Measurements from ENCODE around the gene SDR39U1.
"Not testable (repeated sequence)": the region's sequence is repeated elsewhere in the genome, so short reads cannot be mapped to it uniquely, and the experiment has no call there.

Gene SDR39U1, protein sequence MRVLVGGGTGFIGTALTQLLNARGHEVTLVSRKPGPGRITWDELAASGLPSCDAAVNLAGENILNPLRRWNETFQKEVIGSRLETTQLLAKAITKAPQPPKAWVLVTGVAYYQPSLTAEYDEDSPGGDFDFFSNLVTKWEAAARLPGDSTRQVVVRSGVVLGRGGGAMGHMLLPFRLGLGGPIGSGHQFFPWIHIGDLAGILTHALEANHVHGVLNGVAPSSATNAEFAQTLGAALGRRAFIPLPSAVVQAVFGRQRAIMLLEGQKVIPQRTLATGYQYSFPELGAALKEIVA

GRCh38 chr14:24442240-24443052 lies at the start of gene SDR39U1:
SDR39U1 (minus strand) TSS chr14:24442776; CDS start chr14:24442769, 7 bp downstream.
- DNase-seq (ENCODE audit: low spot score) = peak; percentile 96

DNA sequence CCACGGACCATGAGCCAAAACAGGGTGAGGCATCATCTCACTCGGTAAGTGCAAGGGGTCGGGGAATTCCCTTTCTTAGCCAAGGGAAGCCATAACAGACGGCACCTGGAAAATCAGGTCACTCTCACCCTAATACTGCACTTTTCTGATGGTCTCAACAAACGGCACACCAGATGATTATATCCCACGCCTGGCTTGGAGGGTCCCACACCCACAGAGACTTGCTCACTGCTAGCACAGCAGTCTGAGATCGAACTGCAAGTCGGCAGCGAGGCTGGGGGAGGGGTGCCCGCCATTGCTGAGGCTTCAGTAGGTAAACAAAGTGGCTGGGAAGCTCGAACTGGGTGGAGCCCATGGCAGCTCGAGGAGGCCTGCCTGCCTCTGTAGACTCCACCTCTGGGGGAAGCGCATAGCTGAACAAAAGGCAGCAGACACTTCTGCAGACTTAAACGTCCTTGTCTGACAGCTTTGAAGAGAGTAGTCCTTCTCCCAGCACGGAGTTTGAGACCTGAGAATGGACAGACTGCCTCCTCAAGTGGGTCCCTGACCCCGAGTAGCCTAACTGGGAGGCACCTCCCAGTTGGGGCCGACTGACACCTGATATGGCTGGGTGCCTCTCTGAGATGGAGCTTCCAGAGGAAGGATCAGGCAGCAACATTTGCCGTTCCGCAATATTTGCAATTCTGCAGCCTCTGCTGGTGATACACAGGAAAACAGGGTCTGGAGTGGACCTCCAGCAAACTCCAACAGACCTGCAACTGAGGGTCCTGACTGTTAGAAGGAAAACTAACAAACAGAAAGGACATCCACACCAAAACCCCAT lies 49.2 kb upstream of the SDR39U1 start:
- DNase-seq (ENCODE audit: low spot score) = not testable (repeated sequence)

GRCh38 chr14:24483604-24484252 lies 41.2 kb upstream of the SDR39U1 start:
- DNase-seq (ENCODE audit: low spot score) = no peak

DNA sequence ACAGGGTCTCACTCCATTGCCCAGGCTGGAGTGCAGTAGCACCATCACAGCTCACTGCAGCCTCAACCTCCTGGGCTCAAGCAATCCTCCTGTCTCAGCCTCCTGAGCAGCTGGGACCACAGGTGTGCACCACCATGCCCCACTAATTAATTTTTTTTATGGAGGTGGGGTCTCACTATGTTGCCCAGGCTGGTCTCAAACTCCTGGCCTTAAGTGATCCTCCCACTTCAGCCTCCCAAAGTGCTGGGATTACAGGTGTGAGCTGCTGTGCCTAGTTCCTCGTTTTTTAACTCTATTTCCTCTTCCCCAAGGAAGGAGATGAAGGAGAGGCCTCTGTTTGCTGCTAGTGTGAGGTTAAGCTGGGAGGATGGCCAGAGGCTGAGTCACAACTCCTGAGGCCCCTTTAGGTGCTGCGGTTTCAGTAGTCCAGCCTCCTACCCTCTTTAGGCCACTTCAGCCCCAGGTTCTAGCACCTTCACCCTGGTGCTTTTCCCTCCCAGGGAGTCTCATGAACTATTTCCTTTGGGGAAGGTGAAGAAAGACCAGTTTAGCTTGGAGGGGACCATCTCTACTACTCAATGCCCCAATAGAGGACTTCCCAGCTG lies 40.2 kb upstream of the SDR39U1 start:
- peak; percentile 16 for DNase-seq (ENCODE audit: low spot score)

GRCh38 chr14:24481622-24482324 lies 39.2 kb upstream of the SDR39U1 start:
- peak; percentile 77 for DNase-seq (ENCODE audit: low spot score)

DNA sequence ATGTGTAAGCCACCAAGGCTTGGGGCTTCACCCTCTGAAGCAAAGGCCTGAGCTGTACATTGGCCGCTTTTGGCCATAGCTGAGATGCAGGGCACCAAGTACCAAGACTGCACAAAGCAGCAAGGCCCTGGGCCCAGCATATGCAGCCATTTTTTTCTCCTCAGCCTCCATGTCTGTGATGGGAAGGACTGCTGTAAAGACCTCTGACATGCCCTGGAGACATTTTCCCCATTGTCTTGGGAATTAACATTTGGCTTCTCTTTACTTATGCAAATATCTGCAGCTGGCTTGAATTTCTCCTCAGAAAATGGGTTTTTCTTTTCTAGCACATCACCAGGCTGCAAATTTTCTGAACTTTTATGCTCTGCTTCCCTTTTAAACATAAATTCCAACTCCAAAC lies 37.4 kb upstream of the SDR39U1 start:
- not testable (repeated sequence) for DNase-seq (ENCODE audit: low spot score)

DNA sequence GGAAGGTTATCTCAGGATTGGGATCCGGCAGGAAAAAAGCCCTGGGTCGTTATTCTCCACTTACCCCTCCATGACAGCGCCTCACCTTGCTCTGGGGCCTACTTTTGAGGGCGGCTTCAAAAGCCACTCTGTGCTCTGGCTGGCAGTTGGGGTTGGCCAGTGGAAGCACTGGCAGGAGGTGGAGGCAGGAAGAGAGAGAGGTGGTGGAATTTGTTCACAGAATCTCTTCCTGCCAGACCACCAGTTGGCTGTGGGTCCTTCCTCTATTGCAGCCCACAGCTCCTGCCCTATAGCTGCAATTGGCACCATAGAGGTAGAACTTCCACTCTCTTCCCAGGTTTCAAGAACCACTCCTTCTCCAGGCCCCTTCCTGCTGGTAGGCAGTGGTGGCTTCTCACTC lies 32.7 kb upstream of the SDR39U1 start:
- no peak for DNase-seq (ENCODE audit: low spot score)

GRCh38 chr14:24473211-24473610 lies 30.6 kb upstream of the SDR39U1 start:
- no peak for DNase-seq (ENCODE audit: low spot score)

DNA sequence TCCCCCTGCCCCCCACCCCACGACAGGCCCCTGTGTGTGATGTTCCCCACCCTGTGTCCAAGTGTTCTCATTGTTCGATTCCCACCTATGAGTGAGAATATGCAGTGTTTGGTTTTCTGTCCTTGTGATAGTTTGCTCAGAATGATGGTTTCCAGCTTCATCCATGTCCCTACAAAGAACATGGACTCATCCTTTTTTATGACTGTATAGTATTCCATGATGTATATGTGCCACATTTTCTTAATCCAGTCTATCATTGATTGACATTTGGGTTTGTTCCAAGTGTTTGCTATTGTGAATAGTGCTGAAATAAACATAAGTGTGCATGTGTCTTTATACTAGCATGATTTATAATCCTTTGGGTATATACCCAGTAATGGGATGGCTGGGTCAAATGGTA lies 27.9 kb upstream of the SDR39U1 start:
- not testable (repeated sequence) for DNase-seq (ENCODE audit: low spot score)

- no peak for DNase-seq (ENCODE audit: low spot score)
Measured at GRCh38 chr14:24465805-24466204, 23.2 kb upstream of the SDR39U1 start.

- DNase-seq (ENCODE audit: low spot score) = no peak
Measured at GRCh38 chr14:24465368-24465767, 22.8 kb upstream of the SDR39U1 start.

DNA sequence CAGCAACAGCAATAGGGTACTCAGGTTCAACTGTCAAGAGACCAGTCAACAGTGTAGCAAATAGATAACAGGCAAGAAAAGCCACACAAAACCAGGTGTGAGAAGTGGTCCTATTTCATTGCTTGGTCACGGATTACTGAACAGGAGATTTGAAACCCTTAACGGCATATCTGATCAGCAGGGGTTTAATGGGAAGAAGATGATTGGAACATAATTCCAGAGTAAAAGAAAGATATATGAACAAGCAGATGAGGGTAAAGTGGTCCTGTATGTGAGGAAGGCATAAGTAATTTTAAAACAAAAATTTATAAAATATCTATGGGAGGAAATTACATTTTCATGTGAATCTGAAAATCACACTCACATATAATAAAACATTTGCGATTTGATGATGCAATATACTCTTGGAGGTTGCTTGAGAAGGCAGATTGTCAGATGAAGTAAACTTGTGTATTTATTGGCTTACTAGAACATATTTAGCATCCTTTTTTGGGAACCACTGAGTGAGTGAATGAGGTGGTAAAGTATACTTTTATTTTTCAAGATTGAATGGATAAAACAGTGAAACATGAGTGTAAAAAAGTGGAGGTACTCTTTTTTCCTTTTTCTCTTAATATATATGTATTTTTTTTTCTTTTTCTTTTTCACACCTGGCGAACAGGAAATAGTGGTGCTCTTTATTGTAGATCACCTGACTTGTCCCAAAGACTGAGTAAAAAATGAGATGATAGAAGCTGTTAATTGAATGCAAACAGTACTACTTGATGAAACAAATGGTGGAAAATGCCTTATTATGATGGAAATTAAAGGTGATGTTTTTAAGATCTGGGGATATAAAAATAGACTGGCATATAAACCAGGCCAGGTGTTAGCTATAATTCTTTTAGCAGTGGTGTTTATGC lies 21.6 kb upstream of the SDR39U1 start:
- DNase-seq (ENCODE audit: low spot score) = no peak

DNA sequence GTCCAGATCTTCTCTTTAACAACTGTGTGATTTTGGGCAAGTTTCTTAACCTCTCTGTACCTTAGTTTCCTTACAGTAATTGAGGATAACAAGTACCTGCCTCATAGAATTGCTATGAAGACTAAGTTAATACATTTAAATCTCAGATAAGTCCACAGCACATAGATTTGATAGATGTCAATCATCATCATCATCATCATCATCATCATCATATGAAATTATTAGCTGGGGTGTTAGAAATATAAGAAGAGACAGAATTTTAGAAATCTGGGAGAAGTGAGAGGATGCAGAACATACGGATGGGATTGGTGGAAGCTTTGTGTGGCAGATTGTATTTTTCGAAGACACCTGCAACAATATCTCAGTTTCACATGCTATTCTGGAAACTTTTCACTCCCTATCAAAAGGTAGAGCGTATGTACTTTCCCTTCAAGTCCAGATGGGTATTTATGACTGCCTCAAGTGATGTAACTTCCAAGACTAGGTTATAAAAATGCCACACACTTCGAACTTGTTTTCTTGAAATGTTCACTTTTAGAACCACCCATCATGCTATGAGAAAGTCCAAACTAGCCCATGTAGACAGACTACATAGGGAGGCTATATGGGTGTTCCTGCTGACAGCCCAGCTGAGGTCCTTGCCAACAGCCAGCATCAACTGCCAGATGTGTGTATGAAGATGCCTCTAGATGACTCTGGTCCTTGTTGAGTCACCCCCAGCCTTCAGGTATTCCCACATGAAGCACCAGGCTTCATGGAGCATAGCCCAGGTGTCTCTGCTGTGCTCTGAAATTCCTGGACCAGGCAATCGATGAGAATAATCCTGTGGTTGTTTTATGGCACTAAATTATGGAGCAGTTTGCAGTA lies 20.7 kb upstream of the SDR39U1 start:
- no peak for DNase-seq (ENCODE audit: low spot score)

- DNase-seq (ENCODE audit: low spot score) = no peak
Measured at GRCh38 chr14:24461336-24461735, 18.8 kb upstream of the SDR39U1 start.

- DNase-seq (ENCODE audit: low spot score) = no peak
Measured at GRCh38 chr14:24459331-24459730, 16.8 kb upstream of the SDR39U1 start.

- no peak for DNase-seq (ENCODE audit: low spot score)
Measured at GRCh38 chr14:24458736-24459135, 16.2 kb upstream of the SDR39U1 start.

DNA sequence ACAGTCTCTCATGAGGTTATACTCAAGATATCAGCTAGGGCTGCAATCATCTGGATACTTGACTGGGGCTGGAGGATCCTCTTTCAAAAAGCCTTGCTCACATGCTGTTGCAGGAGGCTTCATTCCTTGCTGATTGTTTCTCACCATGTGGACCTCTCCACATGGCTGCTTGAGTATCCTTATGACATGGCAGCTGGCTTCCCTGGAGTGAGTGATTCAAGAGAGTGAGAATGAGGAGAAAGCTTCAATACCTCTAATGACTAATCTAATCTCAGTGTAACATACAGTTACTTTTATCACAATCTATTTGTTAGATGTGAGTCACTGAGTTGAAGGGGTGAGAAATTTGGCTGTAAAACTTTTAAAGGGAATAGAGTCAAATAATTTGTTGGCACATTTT lies 14.4 kb upstream of the SDR39U1 start:
- DNase-seq (ENCODE audit: low spot score) = no peak

DNA sequence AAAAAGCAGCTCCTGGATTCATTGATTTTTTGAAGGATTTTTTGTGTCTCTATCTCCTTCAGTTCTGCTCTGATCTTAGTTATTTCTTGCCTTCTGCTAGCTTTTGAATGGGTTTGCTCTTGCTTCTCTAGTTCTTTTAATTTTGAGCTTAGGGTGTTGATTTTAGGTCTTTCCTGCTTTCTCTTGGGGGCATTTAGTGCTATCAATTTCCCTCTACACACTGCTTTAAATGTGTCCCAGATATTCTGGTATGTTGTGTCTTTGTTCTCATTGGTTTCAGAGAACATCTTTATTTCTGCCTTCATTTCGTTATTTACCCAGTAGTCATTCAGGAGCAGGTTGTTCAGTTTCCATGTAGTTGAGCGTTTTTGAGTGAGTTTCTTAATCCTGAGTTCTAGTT lies 8.3 kb upstream of the SDR39U1 start:
- DNase-seq (ENCODE audit: low spot score) = not testable (repeated sequence)

All from AG08396 (cell line).